MCF 10A (cell line): Measurements from ENCODE around the gene SNX11. TPM values are rescaled to one million over a fixed set of nuclear protein-coding genes. Genes with fewer than 3 reads are reported as not detected.

Experiments used
- BruUV-seq: library from RNA; stranded (reverse); fragments of 400-500 nt; replicated peaks from 2 replicates; lab custom pipeline; 2021; lab: Mats Ljungman, UMichigan
- CTCF ChIA-PET: fragments of 300-600 bp; sonication (Branson Sonifier 250); formaldehyde crosslinking; extraction: SDS; loops from one replicate; lab custom pipeline; 2021; ENCODE audit warnings: antibody characterized with exemption, inconsistent platforms; lab: Yijun Ruan, JAX
- POLR2A ChIA-PET: fragments of 300-600, 350-650 bp; sonication (Branson Sonifier 250); formaldehyde crosslinking; extraction: SDS; loops from one replicate; lab custom pipeline; 2020; ENCODE audit warnings: antibody characterized with exemption, inconsistent platforms; lab: Yijun Ruan, JAX
- DNase-seq: peaks from one replicate; pipeline ENCODE4 v3.0.0-alpha.2; 2018; ENCODE audit not compliant: unreplicated experiment
- H3K27ac Mint-ChIP-seq: one replicate; pipeline ENCODE4 v1.8.0; 2022; ENCODE audit warnings: mild to moderate bottlenecking, low read depth, mixed read lengths; ENCODE audit not compliant: unreplicated experiment
- H3K27me3 Mint-ChIP-seq: one replicate; pipeline ENCODE4 v1.8.0; 2022; ENCODE audit warnings: mixed read lengths; ENCODE audit not compliant: insufficient read depth, unreplicated experiment
- H3K36me3 Mint-ChIP-seq: one replicate; pipeline ENCODE4 v1.8.0; 2022; ENCODE audit warnings: mild to moderate bottlenecking, moderate library complexity, mixed read lengths; ENCODE audit not compliant: insufficient read depth, unreplicated experiment
- H3K4me1 Mint-ChIP-seq: one replicate; pipeline ENCODE4 v1.8.0; 2022; ENCODE audit warnings: mixed read lengths; ENCODE audit not compliant: insufficient read depth, unreplicated experiment
- H3K4me3 Mint-ChIP-seq: one replicate; pipeline ENCODE4 v1.8.0; 2022; ENCODE audit warnings: mild to moderate bottlenecking, moderate library complexity, mixed read lengths; ENCODE audit not compliant: unreplicated experiment
- H3K9me3 Mint-ChIP-seq: one replicate; pipeline ENCODE4 v1.8.0; 2022; ENCODE audit warnings: mixed read lengths; ENCODE audit not compliant: unreplicated experiment
- intact Hi-C: fragments of 100-400 bp; cut with micrococcal nuclease; formaldehyde crosslinking; loops from 2 replicates; pipeline ENCODE4 v1.14.1; 2022
- total RNA-seq: library from RNA; stranded (reverse); gene quantifications from 2 replicates; pipeline ENCODE4 v1.2.3, GENCODE V29; 2022
- TF ChIP-seq, protein P1 (sequence below): fragments of 200-600 bp; IDR thresholded peaks from one replicate; pipeline ENCODE4 v1.8.0; 2022; ENCODE audit warnings: antibody characterized with exemption, mild to moderate bottlenecking; ENCODE audit not compliant: unreplicated experiment

The SNX11 gene
- total RNA-seq, 1 experiment from 2014 or later = 24.2 TPM

DNA sequence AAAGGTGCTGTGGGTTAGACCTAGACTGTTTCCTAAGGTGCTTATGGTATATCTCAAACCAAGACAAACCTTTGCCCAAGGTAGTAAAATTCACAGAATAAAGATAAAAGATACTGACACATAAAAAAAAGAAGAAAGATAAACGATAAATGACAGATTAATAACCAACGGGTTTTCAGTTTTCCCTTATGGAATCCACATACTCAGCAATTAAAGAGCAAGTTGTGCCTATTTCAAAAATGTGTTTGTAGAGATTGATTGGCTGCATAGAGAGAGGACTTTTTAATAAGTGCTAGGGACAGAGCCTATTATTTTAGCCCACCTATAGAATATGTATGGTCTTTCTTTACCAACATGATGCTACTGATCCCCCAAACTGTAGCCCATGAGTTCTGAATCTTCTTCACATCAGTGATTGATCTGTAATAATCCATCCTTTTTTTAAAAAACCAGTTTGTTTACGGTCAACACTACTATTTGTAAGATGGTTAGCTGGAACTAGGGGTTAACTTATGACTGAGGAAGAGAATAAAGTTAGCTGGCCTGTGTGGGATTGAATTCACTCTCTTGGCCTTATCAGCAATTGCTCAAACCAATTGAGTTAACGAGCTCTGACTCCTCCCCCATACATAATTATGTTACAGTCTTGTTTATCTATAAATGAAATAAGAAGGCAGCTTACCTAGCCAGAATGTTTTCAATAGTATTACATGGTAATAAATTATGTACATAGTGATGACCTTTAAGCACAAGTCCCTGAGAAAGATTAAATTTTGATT lies 53.8 kb downstream of the SNX11 start:
- H3K4me1 Mint-ChIP-seq = no peaks in the 10 kb centered on the region
- peaks cover 27% of the 10 kb centered on the region for H3K27me3 Mint-ChIP-seq
- POLR2A ChIA-PET = interaction anchor here (0.6 kb wide), 1 partner anchor 116 kb away, joined by 3 read pairs; no protein-coding TSS in a partner anchor
- no peak overlapping the region for H3K27ac Mint-ChIP-seq
- H3K4me3 Mint-ChIP-seq = no peak overlapping the region
- intact Hi-C loops = no loop called here
- TF ChIP-seq, protein P1, sequence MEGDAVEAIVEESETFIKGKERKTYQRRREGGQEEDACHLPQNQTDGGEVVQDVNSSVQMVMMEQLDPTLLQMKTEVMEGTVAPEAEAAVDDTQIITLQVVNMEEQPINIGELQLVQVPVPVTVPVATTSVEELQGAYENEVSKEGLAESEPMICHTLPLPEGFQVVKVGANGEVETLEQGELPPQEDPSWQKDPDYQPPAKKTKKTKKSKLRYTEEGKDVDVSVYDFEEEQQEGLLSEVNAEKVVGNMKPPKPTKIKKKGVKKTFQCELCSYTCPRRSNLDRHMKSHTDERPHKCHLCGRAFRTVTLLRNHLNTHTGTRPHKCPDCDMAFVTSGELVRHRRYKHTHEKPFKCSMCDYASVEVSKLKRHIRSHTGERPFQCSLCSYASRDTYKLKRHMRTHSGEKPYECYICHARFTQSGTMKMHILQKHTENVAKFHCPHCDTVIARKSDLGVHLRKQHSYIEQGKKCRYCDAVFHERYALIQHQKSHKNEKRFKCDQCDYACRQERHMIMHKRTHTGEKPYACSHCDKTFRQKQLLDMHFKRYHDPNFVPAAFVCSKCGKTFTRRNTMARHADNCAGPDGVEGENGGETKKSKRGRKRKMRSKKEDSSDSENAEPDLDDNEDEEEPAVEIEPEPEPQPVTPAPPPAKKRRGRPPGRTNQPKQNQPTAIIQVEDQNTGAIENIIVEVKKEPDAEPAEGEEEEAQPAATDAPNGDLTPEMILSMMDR = no peak
- H3K36me3 Mint-ChIP-seq = no peaks in the 10 kb centered on the region
- BruUV-seq = no TSS peak
- H3K9me3 Mint-ChIP-seq = no peaks in the 10 kb centered on the region
- CTCF ChIA-PET = interaction anchor here (0.6 to 1.1 kb wide), 3 partner anchors 98 to 425 kb away, joined by 3 read pairs; no protein-coding TSS in a partner anchor
- DNase-seq = no peak

DNA sequence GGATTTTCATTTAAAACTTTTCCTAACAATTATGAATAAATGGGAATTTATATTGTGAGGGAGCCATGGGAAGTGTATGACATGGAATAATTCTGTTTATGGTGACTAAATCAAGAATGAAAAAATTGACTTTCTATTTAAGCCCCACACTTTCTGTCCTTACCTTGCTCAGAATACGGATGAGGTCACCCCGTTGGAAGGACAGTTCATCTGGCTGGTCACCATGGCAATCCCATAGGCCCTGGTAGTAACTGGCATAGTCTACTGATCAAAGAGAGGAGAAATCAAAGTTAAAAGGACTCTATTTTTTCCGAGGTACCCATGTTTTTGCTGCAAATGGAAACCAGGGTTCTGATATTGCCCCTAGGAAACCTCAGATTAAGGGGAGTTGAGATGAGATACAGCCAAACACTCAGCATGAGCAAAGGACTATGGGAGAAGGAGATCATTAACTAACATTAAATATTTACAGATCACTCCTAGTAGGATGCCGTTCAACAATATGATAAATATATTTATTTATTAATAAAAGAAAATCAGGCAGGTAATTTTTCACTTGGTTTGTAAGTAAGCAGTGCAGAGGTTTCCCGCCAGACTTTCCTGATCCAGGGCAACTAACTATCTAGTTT lies 54.9 kb downstream of the SNX11 start:
- Mint-ChIP-seq H3K9me3 (no peaks in the 10 kb centered on the region), H3K27me3 (peaks cover 38% of the 10 kb centered on the region), H3K4me1 (no peaks in the 10 kb centered on the region), H3K36me3 (no peaks in the 10 kb centered on the region), H3K27ac (no peak overlapping the region), H3K4me3 (no peak overlapping the region)
- POLR2A ChIA-PET = no interaction called here
- CTCF ChIA-PET = interaction anchor here (0.6 to 0.9 kb wide), 2 partner anchors 15 to 97 kb away, joined by 3 read pairs; no protein-coding TSS in a partner anchor
- no peak for DNase-seq
- BruUV-seq = no TSS peak
- intact Hi-C loops = no loop called here
- TF ChIP-seq, protein P1 = no peak

DNA sequence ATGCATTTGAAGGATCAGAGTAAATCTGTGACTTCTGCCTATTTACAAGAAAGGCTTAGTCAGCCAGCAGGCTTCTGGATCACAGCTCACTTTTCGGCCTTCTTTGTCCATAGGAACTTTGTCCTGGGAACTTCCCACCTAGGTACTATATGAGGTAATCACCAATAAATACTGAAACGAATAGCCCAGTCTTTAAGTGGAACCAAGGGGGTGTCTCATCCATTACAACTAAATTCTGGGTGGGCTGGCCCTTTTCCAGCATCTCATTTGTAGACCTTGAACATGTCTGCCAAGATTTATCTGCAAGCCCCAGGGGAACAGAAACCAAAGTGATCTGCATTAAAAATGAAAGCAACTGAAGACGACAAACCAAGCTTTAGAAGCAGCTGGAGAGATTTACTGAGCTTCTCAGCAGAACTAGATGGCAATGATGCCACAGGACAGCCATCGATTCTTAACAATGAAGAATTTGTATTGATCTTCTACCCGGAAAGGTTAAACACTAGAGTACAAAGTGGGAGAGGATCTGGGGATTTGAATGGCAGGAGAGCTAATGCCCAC lies 55.5 kb downstream of the SNX11 start:
- TF ChIP-seq, protein P1 = no peak
- no peaks in the 10 kb centered on the region for H3K4me1 Mint-ChIP-seq
- intact Hi-C loops = no loop called here
- no TSS peak for BruUV-seq
- H3K4me3 Mint-ChIP-seq = no peak overlapping the region
- no peaks in the 10 kb centered on the region for H3K36me3 Mint-ChIP-seq
- no peak for DNase-seq
- ChIA-PET POLR2A (interaction anchor here (0.6 kb wide), 1 partner anchor 669 kb away, joined by 3 read pairs; no protein-coding TSS in a partner anchor), CTCF (interaction anchor here (0.6 kb wide), 1 partner anchor 14 kb away, joined by 3 read pairs; no protein-coding TSS in a partner anchor)
- H3K27ac Mint-ChIP-seq = no peak overlapping the region
- H3K9me3 Mint-ChIP-seq = no peaks in the 10 kb centered on the region
- H3K27me3 Mint-ChIP-seq = peaks cover 44% of the 10 kb centered on the region

DNA sequence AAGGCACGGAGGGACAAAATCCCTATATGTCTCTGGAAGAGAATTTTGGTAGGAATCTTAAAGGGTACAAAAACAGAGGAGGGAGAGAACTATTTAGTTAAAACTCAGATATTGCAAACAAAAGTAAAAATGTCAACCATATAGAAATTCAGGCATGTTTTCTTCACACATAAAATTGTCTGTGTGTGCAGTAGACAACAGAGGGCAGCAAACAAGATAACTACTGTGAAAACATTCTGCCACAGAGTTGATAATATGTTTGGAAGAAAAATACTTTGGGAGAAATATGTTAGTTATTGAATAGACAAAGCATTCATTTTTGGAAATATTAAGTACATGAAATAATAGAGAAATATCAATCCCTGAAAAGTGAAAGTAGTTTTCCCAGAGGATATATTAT lies 56.2 kb downstream of the SNX11 start:
- ChIA-PET CTCF (interaction anchor here (0.7 kb wide), 1 partner anchor 124 kb away, joined by 3 read pairs; no protein-coding TSS in a partner anchor), POLR2A (no interaction called here)
- Mint-ChIP-seq H3K4me3 (no peak overlapping the region), H3K27ac (no peak overlapping the region), H3K27me3 (peaks cover 52% of the 10 kb centered on the region), H3K9me3 (no peaks in the 10 kb centered on the region), H3K4me1 (no peaks in the 10 kb centered on the region), H3K36me3 (no peaks in the 10 kb centered on the region)
- TF ChIP-seq, protein P1 = peak; percentile 18
- no TSS peak for BruUV-seq
- intact Hi-C loops = no loop called here
- no peak for DNase-seq
